K562 (cell line): ENCODE results near the gene MLLT3. TPM values are rescaled to one million over a fixed set of nuclear protein-coding genes. Genes with fewer than 3 reads are reported as not detected.

Source experiments
- ATAC-seq: fragments of 200-7000 bp; cut with Tn5 transposase; 3 replicates; pipeline ENCODE4 v1.9.1; 2020; ENCODE audit warnings: moderate library complexity
- BruUV-seq: library from RNA; stranded (reverse); fragments of 400-500 nt; replicated peaks from 2 replicates; lab custom pipeline; 2021; lab: Mats Ljungman, UMichigan
- CTCF ChIA-PET: fragments of 300-600 bp; formaldehyde crosslinking; extraction: SDS; loops from one replicate; lab custom pipeline; 2021; ENCODE audit warnings: low intra/inter-chr PET ratio; lab: Yijun Ruan, JAX
- POLR2A ChIA-PET: fragments of 300-600, 350-650 bp; sonication (Branson Sonifier 250); formaldehyde crosslinking; extraction: SDS; loops from one replicate; lab custom pipeline; 2021; ENCODE audit warnings: antibody characterized with exemption, inconsistent platforms; lab: Yijun Ruan, JAX
- DNase-seq, 4 experiments: peaks; one replicate each; pipeline versions ENCODE4 v3.0.0 to v3.0.0-alpha.2; 2011 to 2018; ENCODE audit warnings: low spot score in 3 of 4, mixed read lengths in 3 of 4; ENCODE audit errors: extremely low read depth in 1 of 4
- FAIRE-seq: peaks from 2 replicates; lab custom pipeline; 2011; peaks lifted over from hg19 to GRCh38; lab: Jason Lieb, UNC
- H2AFZ ChIP-seq: 2 replicates; pipeline ENCODE4 v1.6.0; 2011; ENCODE audit warnings: low read depth, low read length, control low read depth, inconsistent platforms
- H3K27ac ChIP-seq: fragments of 200-600 bp; 3 replicates; pipeline ENCODE4 v1.8.0; 2011; ENCODE audit warnings: low read depth, mild to moderate bottlenecking, control low read depth, inconsistent platforms, low read length, moderate library complexity, mixed read lengths; ENCODE audit errors: extremely low read depth
- H3K27me3 ChIP-seq, 2 experiments: fragments of 300-600 bp in 1 of 2; 2 replicates in 1 of 2; 3 replicates in 1 of 2; pipeline versions ENCODE4 v1.6.0 to v1.8.0; 2011; ENCODE audit warnings: inconsistent platforms in 2 of 2, low read length in 2 of 2, mild to moderate bottlenecking in 1 of 2, mixed read lengths in 1 of 2, moderate library complexity in 1 of 2; ENCODE audit not compliant: control insufficient read depth in 2 of 2, insufficient read depth in 2 of 2
- H3K36me3 ChIP-seq: fragments of 300-600 bp; 3 replicates; pipeline ENCODE4 v1.8.0; 2011; ENCODE audit warnings: mild to moderate bottlenecking, low read length, inconsistent platforms; ENCODE audit not compliant: control insufficient read depth, insufficient read depth
- H3K4me1 ChIP-seq, 2 experiments: fragments of 200-600 bp in 1 of 2; replicated peaks in 1 of 2; 2 replicates in 1 of 2; 3 replicates in 1 of 2; pipeline versions ENCODE4 v1.5.1 to v1.8.0; 2011; ENCODE audit warnings: inconsistent platforms in 2 of 2, low read length in 2 of 2, mild to moderate bottlenecking in 1 of 2, mixed read lengths in 1 of 2, moderate library complexity in 1 of 2; ENCODE audit not compliant: control insufficient read depth in 2 of 2, insufficient read depth in 2 of 2
- H3K4me2 ChIP-seq: 2 replicates; pipeline ENCODE4 v1.6.1; 2011; ENCODE audit warnings: low read length, control low read depth, inconsistent platforms, mixed read lengths; ENCODE audit not compliant: insufficient read depth
- H3K4me3 ChIP-seq: fragments of 200-600 bp; sonication (generic), shearing (Covaris generic); 2 replicates; pipeline ENCODE4 v1.5.1; 2016; ENCODE audit warnings: control low read depth, inconsistent platforms
- H3K79me2 ChIP-seq: fragments of 200-600 bp; 3 replicates; pipeline ENCODE4 v1.8.0; 2011; ENCODE audit warnings: low read length, inconsistent platforms; ENCODE audit not compliant: control insufficient read depth, insufficient read depth
- H3K9ac ChIP-seq, 2 experiments: 2 replicates each; pipeline versions ENCODE4 v1.6.0 to v1.6.1; 2011; ENCODE audit warnings: low read depth in 2 of 2, low read length in 2 of 2, control low read depth in 1 of 2, inconsistent platforms in 1 of 2, mild to moderate bottlenecking in 1 of 2, mixed read lengths in 1 of 2; ENCODE audit not compliant: insufficient read depth in 1 of 2
- H3K9me1 ChIP-seq: one replicate; pipeline ENCODE4 v1.6.0; 2011; ENCODE audit warnings: inconsistent platforms, mild to moderate bottlenecking, low read length, moderate library complexity; ENCODE audit not compliant: control insufficient read depth, insufficient read depth
- H3K9me3 ChIP-seq: replicated peaks from 2 replicates; pipeline ENCODE4 v1.5.1; 2011; ENCODE audit warnings: low read depth, low read length, inconsistent platforms; ENCODE audit not compliant: control insufficient read depth, insufficient read depth
- H4K20me1 ChIP-seq: replicated peaks from 2 replicates; pipeline ENCODE4 v1.6.1; 2011; ENCODE audit warnings: low read length, inconsistent platforms, mixed read lengths; ENCODE audit not compliant: control insufficient read depth, insufficient read depth
- GTF2F1 ChIP-seq: IDR thresholded peaks from 2 replicates; pipeline ENCODE4 v1.6.1; 2011; ENCODE audit warnings: low read depth, low read length, improper control_type of control experiment
- HDAC2 ChIP-seq: fragments of 450-650 bp; IDR thresholded peaks from 2 replicates; pipeline ENCODE4 v1.6.1; 2016; ENCODE audit warnings: mild to moderate bottlenecking
- HNRNPH1 ChIP-seq: fragments of 200-400 bp; formaldehyde crosslinking; optimal IDR thresholded peaks from 2 replicates; pipeline ENCODE3; 2017; ENCODE audit warnings: low read depth, mild to moderate bottlenecking, low read length, moderate library complexity
- MAFG ChIP-seq: fragments of 450-650 bp; conservative IDR thresholded peaks from 2 replicates; pipeline ENCODE4 v1.6.1; 2016; ENCODE audit warnings: missing genetic modification characterization, missing compliant biosample characterization
- MAFK ChIP-seq: IDR thresholded peaks from 2 replicates; pipeline ENCODE4 v1.6.1; 2011; ENCODE audit warnings: low read length, improper control_type of control experiment
- MIER1 ChIP-seq: fragments of 450-650 bp; IDR thresholded peaks from 2 replicates; pipeline ENCODE4 v1.6.1; 2016; ENCODE audit warnings: antibody characterized with exemption, mild to moderate bottlenecking, low read depth
- NCOA4 ChIP-seq: fragments of 450-650 bp; IDR thresholded peaks from 2 replicates; pipeline ENCODE4 v1.6.1; 2018; ENCODE audit warnings: mild to moderate bottlenecking; ENCODE audit not compliant: partially characterized antibody
- POU5F1 ChIP-seq: fragments of 150-350 bp; IDR thresholded peaks from 2 replicates; pipeline ENCODE4 v1.6.1; 2014; ENCODE audit warnings: borderline replicate concordance, low read length, low read depth, mild to moderate bottlenecking; ENCODE audit not compliant: partially characterized antibody
- RFX7 ChIP-seq: fragments of 250-450 bp; sonication (Bioruptor Pico); IDR thresholded peaks from 2 replicates; pipeline ENCODE4 v1.5.1; 2021; ENCODE audit warnings: mild to moderate bottlenecking
- SRSF3 ChIP-seq: fragments of 200-400 bp; formaldehyde crosslinking; IDR thresholded peaks from 2 replicates; pipeline ENCODE4 v1.6.1; 2016; ENCODE audit warnings: mild to moderate bottlenecking, low read length, moderate library complexity; ENCODE audit not compliant: insufficient read depth
- XRCC3 ChIP-seq: fragments of 450-650 bp; IDR thresholded peaks from 2 replicates; pipeline ENCODE4 v1.6.1; 2017; ENCODE audit warnings: mild to moderate bottlenecking, moderate library complexity
- ZFP36 ChIP-seq: fragments of 150-350 bp; IDR thresholded peaks from 2 replicates; pipeline ENCODE4 v1.6.1; 2018; ENCODE audit warnings: low read length, low read depth; ENCODE audit not compliant: partially characterized antibody
- ZNF197 ChIP-seq: fragments of 200-800 bp; sonication (Bioruptor generic); IDR thresholded peaks from 2 replicates; pipeline ENCODE4 v1.6.1; 2016; ENCODE audit warnings: low read depth, missing genetic modification characterization, missing compliant biosample characterization
- ZNF584 ChIP-seq: fragments of 200-800 bp; sonication (Bioruptor generic); IDR thresholded peaks from 2 replicates; pipeline ENCODE4 v1.6.1; 2016; ENCODE audit warnings: low read depth, mild to moderate bottlenecking, missing genetic modification characterization, missing compliant biosample characterization
- WGBS: fragments of 100-300 bp; shearing (Covaris generic); methylation state at CpG from one replicate; pipeline ENCODE4 v1.1.6; 2016; ENCODE audit warnings: low coverage, mixed read lengths; ENCODE audit not compliant: insufficient coverage; ENCODE audit errors: missing lambda C conversion rate; 5-methylcytosine and 5-hydroxymethylcytosine counted together
- in situ Hi-C: fragments of 300-500 bp; cut with MboI; formaldehyde crosslinking; loops from 4 replicates; pipeline ENCODE4 v1.15.0; 2018; ENCODE audit warnings: inconsistent platforms, mixed read lengths
- intact Hi-C: fragments of 100-400 bp; cut with micrococcal nuclease; formaldehyde crosslinking; loops from 2 replicates; pipeline ENCODE4 v1.14.2; 2022
- polyA plus RNA-seq, 8 experiments: library from polyadenylated mRNA; depleted of rRNA in 4 of 8; stranded (reverse) in 5 of 8; unstranded in 3 of 8; fragments of >200 nt; fragmentation: Nextera tagmentation in 2 of 8; fragmentation: Illumina TruSeq in 1 of 8; extraction: Ambion mirVana in 2 of 8; extraction: Trizol in 1 of 8; gene quantifications; 2 replicates each; pipeline versions ENCODE4 v1.2.1 to v1.2.3, GENCODE V29; 2011 to 2014; ENCODE audit warnings: inconsistent platforms in 1 of 8, missing spikeins in 1 of 8
- total RNA-seq, 7 experiments: library from RNA; depleted of rRNA in 6 of 7; stranded (reverse); fragments of >200 nt in 6 of 7; fragmentation: Illumina TruSeq in 2 of 7; extraction: Trizol in 2 of 7; gene quantifications; 2 replicates each; pipeline versions ENCODE4 v1.2.1 to v1.2.3, GENCODE V29; 2011 to 2021; ENCODE audit warnings: low replicate concordance in 1 of 7
- TF ChIP-seq, protein P1 (sequence below): sonication (generic); formaldehyde crosslinking; IDR thresholded peaks from 2 replicates; pipeline ENCODE4 v1.8.0; 2022; ENCODE audit warnings: mild to moderate bottlenecking, missing genetic modification reagents
- TF ChIP-seq, protein P2 (sequence below): fragments of 250-450 bp; sonication (Bioruptor Pico); IDR thresholded peaks from 2 replicates; pipeline ENCODE4 v1.4.0; 2020; ENCODE audit warnings: mild to moderate bottlenecking, moderate library complexity

MLLT3 gene
- total and polyA plus RNA-seq, 9 of the 15 experiments (the other 6 are each of a cell fraction or from before 2014, with no cell fraction given), result 0.07 to 0.42 (median 0.22) TPM; not detected in 4

DNA sequence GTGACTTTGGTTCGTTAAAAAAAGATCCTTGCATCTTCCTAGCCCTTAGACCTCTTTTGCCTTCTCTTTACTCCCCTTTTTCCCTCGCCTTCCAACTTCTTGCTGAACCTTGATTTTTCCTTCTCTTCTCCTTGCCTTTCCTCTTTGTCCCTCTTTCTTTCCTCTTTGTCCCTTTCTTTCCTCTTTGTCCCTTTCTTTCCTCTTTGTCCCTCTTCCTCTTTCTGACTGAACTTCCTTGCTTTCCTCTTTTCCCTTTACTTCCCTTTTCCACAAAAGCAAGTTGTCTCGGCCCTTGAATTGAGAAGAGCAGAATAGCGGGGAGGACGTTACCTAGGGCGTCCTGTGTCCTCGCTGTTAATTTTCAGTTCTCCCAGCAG, 1.4 kb upstream of the MLLT3 start:
- no peak overlapping the region for H3K4me3 ChIP-seq
- in situ Hi-C loops, result no loop called here
- POLR2A ChIA-PET, result no interaction called here

More for the DNA sequence above, 1.4 kb upstream of the MLLT3 start:
- BruUV-seq, result no TSS peak
- H3K9me1 ChIP-seq, result no peaks in the 10 kb centered on the region
- no peak overlapping the region for H3K27ac ChIP-seq
- H2AFZ ChIP-seq, result no peak overlapping the region
- no peak overlapping the region for H3K4me2 ChIP-seq
- CTCF ChIA-PET, result no interaction called here
- ATAC-seq, result no peak
- WGBS, result 3% methylated on average over 5 of the region's 7 CpGs
- H3K27me3 ChIP-seq, result no peaks in the 10 kb centered on the region
- no peaks in the 10 kb centered on the region for H3K79me2 ChIP-seq
- TF ChIP-seq MAFG (no peak), GTF2F1 (no peak), MIER1 (no peak), HDAC2 (no peak), MAFK (no peak), HNRNPH1 (no peak), ZNF584 (CRISPR knock-in tag) (no peak), XRCC3 (no peak), ZNF197 (CRISPR knock-in tag) (no peak), NCOA4 (no peak), SRSF3 (no peak), POU5F1 (no peak), RFX7 (CRISPR knock-in tag) (no peak), ZFP36 (no peak)
- TF ChIP-seq, protein P1, sequence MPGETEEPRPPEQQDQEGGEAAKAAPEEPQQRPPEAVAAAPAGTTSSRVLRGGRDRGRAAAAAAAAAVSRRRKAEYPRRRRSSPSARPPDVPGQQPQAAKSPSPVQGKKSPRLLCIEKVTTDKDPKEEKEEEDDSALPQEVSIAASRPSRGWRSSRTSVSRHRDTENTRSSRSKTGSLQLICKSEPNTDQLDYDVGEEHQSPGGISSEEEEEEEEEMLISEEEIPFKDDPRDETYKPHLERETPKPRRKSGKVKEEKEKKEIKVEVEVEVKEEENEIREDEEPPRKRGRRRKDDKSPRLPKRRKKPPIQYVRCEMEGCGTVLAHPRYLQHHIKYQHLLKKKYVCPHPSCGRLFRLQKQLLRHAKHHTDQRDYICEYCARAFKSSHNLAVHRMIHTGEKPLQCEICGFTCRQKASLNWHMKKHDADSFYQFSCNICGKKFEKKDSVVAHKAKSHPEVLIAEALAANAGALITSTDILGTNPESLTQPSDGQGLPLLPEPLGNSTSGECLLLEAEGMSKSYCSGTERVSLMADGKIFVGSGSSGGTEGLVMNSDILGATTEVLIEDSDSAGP (CRISPR knock-in tag), result no peak
- TF ChIP-seq, protein P2, sequence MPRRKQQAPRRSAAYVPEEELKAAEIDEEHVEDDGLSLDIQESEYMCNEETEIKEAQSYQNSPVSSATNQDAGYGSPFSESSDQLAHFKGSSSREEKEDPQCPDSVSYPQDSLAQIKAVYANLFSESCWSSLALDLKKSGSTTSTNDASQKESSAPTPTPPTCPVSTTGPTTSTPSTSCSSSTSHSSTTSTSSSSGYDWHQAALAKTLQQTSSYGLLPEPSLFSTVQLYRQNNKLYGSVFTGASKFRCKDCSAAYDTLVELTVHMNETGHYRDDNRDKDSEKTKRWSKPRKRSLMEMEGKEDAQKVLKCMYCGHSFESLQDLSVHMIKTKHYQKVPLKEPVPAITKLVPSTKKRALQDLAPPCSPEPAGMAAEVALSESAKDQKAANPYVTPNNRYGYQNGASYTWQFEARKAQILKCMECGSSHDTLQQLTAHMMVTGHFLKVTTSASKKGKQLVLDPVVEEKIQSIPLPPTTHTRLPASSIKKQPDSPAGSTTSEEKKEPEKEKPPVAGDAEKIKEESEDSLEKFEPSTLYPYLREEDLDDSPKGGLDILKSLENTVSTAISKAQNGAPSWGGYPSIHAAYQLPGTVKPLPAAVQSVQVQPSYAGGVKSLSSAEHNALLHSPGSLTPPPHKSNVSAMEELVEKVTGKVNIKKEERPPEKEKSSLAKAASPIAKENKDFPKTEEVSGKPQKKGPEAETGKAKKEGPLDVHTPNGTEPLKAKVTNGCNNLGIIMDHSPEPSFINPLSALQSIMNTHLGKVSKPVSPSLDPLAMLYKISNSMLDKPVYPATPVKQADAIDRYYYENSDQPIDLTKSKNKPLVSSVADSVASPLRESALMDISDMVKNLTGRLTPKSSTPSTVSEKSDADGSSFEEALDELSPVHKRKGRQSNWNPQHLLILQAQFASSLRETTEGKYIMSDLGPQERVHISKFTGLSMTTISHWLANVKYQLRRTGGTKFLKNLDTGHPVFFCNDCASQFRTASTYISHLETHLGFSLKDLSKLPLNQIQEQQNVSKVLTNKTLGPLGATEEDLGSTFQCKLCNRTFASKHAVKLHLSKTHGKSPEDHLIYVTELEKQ (CRISPR knock-in tag), result no peak
- H3K4me1 ChIP-seq, result no peaks in the 10 kb centered on the region
- no peaks in the 10 kb centered on the region for H3K36me3 ChIP-seq
- no peak overlapping the region for H3K9ac ChIP-seq
- no peaks in the 10 kb centered on the region for H4K20me1 ChIP-seq
- intact Hi-C loops, result no loop called here
- FAIRE-seq, result no peak
- no peaks in the 10 kb centered on the region for H3K9me3 ChIP-seq
- no peak for DNase-seq
